ENCODE results near the gene KRTAP10-10.
"Not testable (repeated sequence)": the region's sequence is repeated elsewhere in the genome, so short reads cannot be mapped to it uniquely, and the experiment has no call there.

Gene KRTAP10-10

GRCh38 chr21:44603109-44603875 lies 33.9 kb upstream of the KRTAP10-10 start:
- FAIRE-seq: no peak

- FAIRE-seq: no peak
These were observed 33.2 kb upstream of the KRTAP10-10 start for GRCh38 chr21:44603911-44604310.

- FAIRE-seq: no peak
These were observed 30.7 kb upstream of the KRTAP10-10 start for GRCh38 chr21:44606495-44606894.

- no peak for FAIRE-seq
These were observed 28.0 kb upstream of the KRTAP10-10 start for GRCh38 chr21:44609193-44609592.

GRCh38 chr21:44610157-44610843 lies 26.9 kb upstream of the KRTAP10-10 start:
- FAIRE-seq: not testable (repeated sequence)

GRCh38 chr21:44611551-44611950 lies 25.6 kb upstream of the KRTAP10-10 start:
- no peak for FAIRE-seq

GRCh38 chr21:44612029-44612486 lies 25.1 kb upstream of the KRTAP10-10 start, which contains the start of gene KRTAP10-8:
Gene KRTAP10-8, plus strand, starts transcription at chr21:44612079. Its CDS starts 22 bp downstream, at chr21:44612101.
- no peak for FAIRE-seq

- no peak for FAIRE-seq
These were observed 24.4 kb upstream of the KRTAP10-10 start for GRCh38 chr21:44612669-44613229.

- no peak for FAIRE-seq
These were observed 23.6 kb upstream of the KRTAP10-10 start for GRCh38 chr21:44613386-44614155.

- FAIRE-seq: no peak
These were observed 23.0 kb upstream of the KRTAP10-10 start for GRCh38 chr21:44614161-44614631.

- FAIRE-seq: no peak
These were observed 22.2 kb upstream of the KRTAP10-10 start for GRCh38 chr21:44614961-44615391.

- no peak for FAIRE-seq
These were observed 21.7 kb upstream of the KRTAP10-10 start for GRCh38 chr21:44615466-44615865.

- no peak for FAIRE-seq
These were observed 21.1 kb upstream of the KRTAP10-10 start for GRCh38 chr21:44615911-44616590.

- no peak for FAIRE-seq
These were observed 20.6 kb upstream of the KRTAP10-10 start for GRCh38 chr21:44616591-44616926.

GRCh38 chr21:44617071-44617501 lies 20.1 kb upstream of the KRTAP10-10 start:
- FAIRE-seq: no peak

- FAIRE-seq: no peak
These were observed 18.7 kb upstream of the KRTAP10-10 start for GRCh38 chr21:44618504-44618903.

GRCh38 chr21:44618909-44619308 lies 18.2 kb upstream of the KRTAP10-10 start:
- no peak for FAIRE-seq

- no peak for FAIRE-seq
These were observed 17.3 kb upstream of the KRTAP10-10 start for GRCh38 chr21:44619886-44620285.

GRCh38 chr21:44623575-44623974 lies 13.6 kb upstream of the KRTAP10-10 start:
- FAIRE-seq: no peak

- no peak for FAIRE-seq
These were observed 11.4 kb upstream of the KRTAP10-10 start for GRCh38 chr21:44625756-44626155.

GRCh38 chr21:44626262-44626661 lies 10.9 kb upstream of the KRTAP10-10 start:
- no peak for FAIRE-seq

GRCh38 chr21:44626673-44627143 lies 10.4 kb upstream of the KRTAP10-10 start, which contains the start of gene KRTAP10-9:
Gene KRTAP10-9, plus strand, starts transcription at chr21:44627093. Its CDS starts 79 bp downstream, at chr21:44627172.
- FAIRE-seq: no peak
